Caco-2 (cell line): ENCODE measurements around the gene TP53BP2. TPM values are rescaled to one million over a fixed set of nuclear protein-coding genes. Genes with fewer than 3 reads are reported as not detected.

Source experiments
- BruUV-seq: library from RNA; stranded (reverse); fragments of 400-500 nt; replicated peaks from 2 replicates; lab custom pipeline; 2021; lab: Mats Ljungman, UMichigan
- CTCF ChIA-PET: fragments of 300-600 bp; sonication (Branson Sonifier 250); formaldehyde crosslinking; loops from one replicate; lab custom pipeline; 2022; ENCODE audit warnings: antibody characterized with exemption; lab: Charles Lee
- POLR2A ChIA-PET: fragments of 300-600 bp; sonication (Branson Sonifier 250); formaldehyde crosslinking; loops from one replicate; lab custom pipeline; 2022; ENCODE audit warnings: antibody characterized with exemption; lab: Charles Lee
- DNase-seq, 2 experiments: peaks; one replicate each; pipeline versions ENCODE4 v3.0.0 to v3.0.0-alpha.2; 2020 to 2022
- H3K27me3 ChIP-seq: replicated peaks from 2 replicates; pipeline ENCODE4 v1.6.0; 2011; ENCODE audit warnings: low read length; ENCODE audit not compliant: control insufficient read depth, insufficient read depth
- H3K36me3 ChIP-seq: 2 replicates; pipeline ENCODE4 v1.5.1; 2011; ENCODE audit warnings: low read length; ENCODE audit not compliant: control insufficient read depth, insufficient read depth
- H3K4me1 ChIP-seq: fragments of 250-450 bp; sonication (Bioruptor Pico); 2 replicates; pipeline ENCODE4 v1.5.1; 2020; ENCODE audit warnings: mild to moderate bottlenecking
- H3K4me3 ChIP-seq: 2 replicates; pipeline ENCODE4 v1.5.1; 2011; ENCODE audit warnings: low read depth, mild to moderate bottlenecking, control low read depth, low read length
- H3K9me3 ChIP-seq: fragments of 250-450 bp; sonication (Bioruptor Pico); 2 replicates; pipeline ENCODE4 v1.5.1; 2020; ENCODE audit warnings: mild to moderate bottlenecking, moderate library complexity
- H3K27ac Mint-ChIP-seq: one replicate; pipeline ENCODE4 v1.8.0; 2022; ENCODE audit warnings: mixed read lengths; ENCODE audit not compliant: unreplicated experiment
- H3K27me3 Mint-ChIP-seq: one replicate; pipeline ENCODE4 v1.8.0; 2022; ENCODE audit warnings: mixed read lengths; ENCODE audit not compliant: insufficient read depth, unreplicated experiment
- H3K36me3 Mint-ChIP-seq: one replicate; pipeline ENCODE4 v1.8.0; 2022; ENCODE audit warnings: mild to moderate bottlenecking, mixed read lengths; ENCODE audit not compliant: insufficient read depth, unreplicated experiment
- H3K4me1 Mint-ChIP-seq: one replicate; pipeline ENCODE4 v1.8.0; 2022; ENCODE audit warnings: low read depth, mixed read lengths; ENCODE audit not compliant: unreplicated experiment
- H3K4me3 Mint-ChIP-seq: one replicate; pipeline ENCODE4 v1.8.0; 2022; ENCODE audit warnings: mild to moderate bottlenecking, moderate library complexity, mixed read lengths; ENCODE audit not compliant: unreplicated experiment
- H3K9me3 Mint-ChIP-seq: one replicate; pipeline ENCODE4 v1.8.0; 2022; ENCODE audit warnings: mixed read lengths; ENCODE audit not compliant: unreplicated experiment
- CTCF ChIP-seq, 2 experiments: fragments of 200-600 bp in 1 of 2; IDR thresholded peaks; 1 replicate in 1 of 2; 2 replicates in 1 of 2; pipeline versions ENCODE4 v1.5.1 to v1.8.0; 2011 to 2022; ENCODE audit warnings: antibody characterized with exemption in 1 of 2, control low read depth in 1 of 2, inconsistent platforms in 1 of 2, low read depth in 1 of 2, low read length in 1 of 2, mild to moderate bottlenecking in 1 of 2, moderate library complexity in 1 of 2; ENCODE audit not compliant: insufficient read depth in 1 of 2, severe bottlenecking in 1 of 2, unreplicated experiment in 1 of 2
- intact Hi-C: fragments of 100-400 bp; cut with micrococcal nuclease; formaldehyde crosslinking; loops from one replicate; pipeline ENCODE4 v1.10.0; 2022; ENCODE audit not compliant: unreplicated experiment
- total RNA-seq: library from RNA; stranded (reverse); gene quantifications from 2 replicates; pipeline ENCODE4 v1.2.3, GENCODE V29; 2022

TP53BP2 gene
- total RNA-seq, 1 experiment from 2014 or later, result 49.6 TPM

GRCh38 chr1:223793716-223794115 lies 52.0 kb downstream of the TP53BP2 start:
- ChIA-PET CTCF (no interaction called here), POLR2A (no interaction called here)
- no peak for DNase-seq
- no peak for TF ChIP-seq CTCF (IDR thresholded peaks at IDR 0.05; ENCODE audit: insufficient read depth in 1 of 2, low read depth in 1 of 2, low read length in 1 of 2, severe bottlenecking in 1 of 2, unreplicated experiment in 1 of 2)
- peaks cover 18% of the 10 kb centered on the region for H3K4me1 ChIP-seq
- intact Hi-C loops, result no loop called here
- no peaks in the 10 kb centered on the region for H3K9me3 Mint-ChIP-seq
- H3K27me3 ChIP-seq, result no peaks in the 10 kb centered on the region
- H3K36me3 Mint-ChIP-seq, result peaks cover 50% of the 10 kb centered on the region
- no peaks in the 10 kb centered on the region for H3K36me3 ChIP-seq
- H3K27ac Mint-ChIP-seq, result no peak overlapping the region
- no peak overlapping the region for H3K4me3 ChIP-seq
- BruUV-seq, result no TSS peak
- H3K27me3 Mint-ChIP-seq, result no peaks in the 10 kb centered on the region
- no peak overlapping the region for H3K4me3 Mint-ChIP-seq
- peaks cover 6% of the 10 kb centered on the region for H3K4me1 Mint-ChIP-seq
- H3K9me3 ChIP-seq, result no peaks in the 10 kb centered on the region

- TF ChIP-seq CTCF (IDR thresholded peaks at IDR 0.05; ENCODE audit: insufficient read depth in 1 of 2, low read depth in 1 of 2, low read length in 1 of 2, severe bottlenecking in 1 of 2, unreplicated experiment in 1 of 2), result no peak
- H3K27me3 Mint-ChIP-seq, result no peaks in the 10 kb centered on the region
- H3K9me3 ChIP-seq, result no peaks in the 10 kb centered on the region
- peaks cover 6% of the 10 kb centered on the region for H3K4me1 Mint-ChIP-seq
- H3K4me3 ChIP-seq, result no peak overlapping the region
- intact Hi-C loops, result no loop called here
- DNase-seq, result no peak
- no peaks in the 10 kb centered on the region for H3K9me3 Mint-ChIP-seq
- no peak overlapping the region for H3K27ac Mint-ChIP-seq
- H3K36me3 Mint-ChIP-seq, result peaks cover 55% of the 10 kb centered on the region
- peaks cover 18% of the 10 kb centered on the region for H3K4me1 ChIP-seq
- BruUV-seq, result no TSS peak
- H3K36me3 ChIP-seq, result no peaks in the 10 kb centered on the region
- POLR2A ChIA-PET, result no interaction called here
- CTCF ChIA-PET, result no interaction called here
- H3K27me3 ChIP-seq, result no peaks in the 10 kb centered on the region
- H3K4me3 Mint-ChIP-seq, result no peak overlapping the region
Observed at GRCh38 chr1:223792046-223792445, 53.7 kb downstream of the TP53BP2 start.

GRCh38 chr1:223788746-223789415 lies 56.9 kb downstream of the TP53BP2 start:
- no TSS peak for BruUV-seq
- ChIA-PET CTCF (no interaction called here), POLR2A (no interaction called here)
- no peaks in the 10 kb centered on the region for H3K27me3 ChIP-seq
- TF ChIP-seq CTCF (IDR thresholded peaks at IDR 0.05; ENCODE audit: insufficient read depth in 1 of 2, low read depth in 1 of 2, low read length in 1 of 2, severe bottlenecking in 1 of 2, unreplicated experiment in 1 of 2), result no peak
- H3K4me3 ChIP-seq, result no peak overlapping the region
- DNase-seq, result no peak
- H3K27ac Mint-ChIP-seq, result no peak overlapping the region
- H3K36me3 ChIP-seq, result no peaks in the 10 kb centered on the region
- H3K9me3 Mint-ChIP-seq, result no peaks in the 10 kb centered on the region
- H3K4me1 Mint-ChIP-seq, result peaks cover 6% of the 10 kb centered on the region
- H3K9me3 ChIP-seq, result no peaks in the 10 kb centered on the region
- peaks cover 58% of the 10 kb centered on the region for H3K36me3 Mint-ChIP-seq
- intact Hi-C loops, result no loop called here
- no peaks in the 10 kb centered on the region for H3K27me3 Mint-ChIP-seq
- peaks cover 8% of the 10 kb centered on the region; the same call in 1 of the 2 replicates for H3K4me1 ChIP-seq
- H3K4me3 Mint-ChIP-seq, result no peak overlapping the region
